T-cell (primary cell): ENCODE results near the gene MORC1. TPM values are rescaled to one million over a fixed set of nuclear protein-coding genes. Genes with fewer than 3 reads are reported as not detected.
"Not testable (repeated sequence)": the region's sequence is repeated elsewhere in the genome, so short reads cannot be mapped to it uniquely, and the experiment has no call there.

Source experiments
- ATAC-seq, 4 experiments: fragments of 200-7000 bp in 3 of 4; fragments of 150-1000 bp in 1 of 4; cut with Tn5 transposase; replicated peaks in 1 of 4; 1 replicate in 3 of 4; 2 replicates in 1 of 4; pipeline ENCODE4 v1.10.0; 2021; ENCODE audit warnings: moderate library complexity in 3 of 4, mild to moderate bottlenecking in 2 of 4, moderate number of reproducible peaks in 1 of 4
- CTCF ChIA-PET, 2 donors: fragments of 300-600 bp; sonication (Branson Sonifier 250); formaldehyde crosslinking; loops; one replicate each; lab custom pipeline; 2022; ENCODE audit warnings: antibody characterized with exemption in 2 of 2; lab: Charles Lee
- POLR2A ChIA-PET, 2 donors: fragments of 300-600 bp; sonication (Branson Sonifier 250); formaldehyde crosslinking; loops; one replicate each; lab custom pipeline; 2022; ENCODE audit warnings: antibody characterized with exemption in 2 of 2; lab: Charles Lee
- DNase-seq, 35 experiments: peaks; one replicate each; pipeline versions ENCODE4 v3.0.0 to v3.0.0-alpha.2; 2013 to 2023
- H3K27ac ChIP-seq: one replicate; pipeline ENCODE4 v1.5.1; 2013; ENCODE audit warnings: low read length
- H3K27me3 ChIP-seq, 2 experiments: replicated peaks in 1 of 2; 1 replicate in 1 of 2; 2 replicates in 1 of 2; pipeline versions ENCODE4 v1.6.1 to v1.7.0; 2013; ENCODE audit warnings: low read length in 1 of 2, mixed read lengths in 1 of 2; ENCODE audit not compliant: control insufficient read depth in 2 of 2, insufficient read depth in 2 of 2; ENCODE audit errors: extremely low read depth in 1 of 2
- H3K36me3 ChIP-seq, 2 donors: 1 replicate in 1 of 2; 2 replicates in 1 of 2; pipeline versions ENCODE4 v1.6.1 to v1.7.0; 2013; ENCODE audit warnings: low read length in 1 of 2; ENCODE audit not compliant: control insufficient read depth in 2 of 2, insufficient read depth in 1 of 2; ENCODE audit errors: extremely low read depth in 1 of 2
- H3K4me1 ChIP-seq, 2 experiments: 1 replicate in 1 of 2; 2 replicates in 1 of 2; pipeline versions ENCODE4 v1.6.1 to v1.7.0; 2013; ENCODE audit warnings: low read length in 2 of 2, mixed read lengths in 1 of 2; ENCODE audit not compliant: insufficient read depth in 2 of 2, control insufficient read depth in 1 of 2; ENCODE audit errors: extremely low read depth in 1 of 2
- H3K4me3 ChIP-seq, 2 donors: 1 replicate in 1 of 2; 2 replicates in 1 of 2; pipeline versions ENCODE4 v1.5.1 to v1.7.0; 2013; ENCODE audit warnings: mild to moderate bottlenecking in 2 of 2, low read length in 1 of 2, moderate library complexity in 1 of 2; ENCODE audit not compliant: control insufficient read depth in 1 of 2; ENCODE audit errors: extremely low read depth in 1 of 2
- H3K9me3 ChIP-seq: 2 replicates; pipeline ENCODE4 v1.7.0; 2013
- H3K27ac Mint-ChIP-seq, 2 donors: one replicate each; pipeline ENCODE4 v1.8.0; 2020 to 2021; ENCODE audit warnings: mild to moderate bottlenecking in 2 of 2, mixed read lengths in 2 of 2
- H3K27me3 Mint-ChIP-seq, 2 donors: one replicate each; pipeline ENCODE4 v1.8.0; 2021 to 2022; ENCODE audit warnings: mixed read lengths in 2 of 2
- H3K36me3 Mint-ChIP-seq: one replicate; pipeline ENCODE4 v1.8.0; 2021; ENCODE audit warnings: mixed read lengths
- H3K4me1 Mint-ChIP-seq, 3 donors: one replicate each; pipeline ENCODE4 v1.8.0; 2020 to 2022; ENCODE audit warnings: mixed read lengths in 3 of 3, mild to moderate bottlenecking in 1 of 3
- H3K4me3 Mint-ChIP-seq, 3 donors: one replicate each; pipeline ENCODE4 v1.8.0; 2020 to 2022; ENCODE audit warnings: mild to moderate bottlenecking in 3 of 3, mixed read lengths in 3 of 3, moderate library complexity in 3 of 3
- H3K9me3 Mint-ChIP-seq, 3 donors: one replicate each; pipeline ENCODE4 v1.8.0; 2020 to 2022; ENCODE audit warnings: mixed read lengths in 3 of 3
- WGBS: methylation state at CpG from one replicate; pipeline ENCODE4 v1.1.5; 2013; ENCODE audit warnings: missing lambda C conversion rate; ENCODE audit not compliant: insufficient coverage; 5-methylcytosine and 5-hydroxymethylcytosine counted together
- total RNA-seq, 35 experiments: library from RNA in 6 of 35; stranded (reverse) in 6 of 35; fragments of 120-200 nt in 1 of 35; gene quantifications; one replicate each; pipeline versions ENCODE4 v1.2.1 to v1.2.4 and lab custom pipeline; 2013 to 2026

The MORC1 gene
- total RNA-seq, 5 donors from 2014 or later (not counting 1 experiment from before 2014, with no cell fraction given): not detected

- no peaks in the 10 kb centered on the region for H3K27me3 Mint-ChIP-seq
- Histone ChIP-seq H3K9me3 (no peaks in the 10 kb centered on the region), H3K4me1 (no peaks in the 10 kb centered on the region), H3K4me3 (no peak overlapping the region), H3K36me3 (no peaks in the 10 kb centered on the region), H3K27me3 (no peaks in the 10 kb centered on the region), H3K27ac (no peak overlapping the region)
- ATAC-seq: no peak
- ChIA-PET POLR2A (interaction anchor here in 1 of 2 donors (0.5 kb wide), 1 partner anchor 1073 kb away, joined by 4 read pairs; no protein-coding TSS in a partner anchor), CTCF (no interaction called here)
- H3K9me3 Mint-ChIP-seq: no peaks in the 10 kb centered on the region
- H3K27ac Mint-ChIP-seq: no peak overlapping the region
- no peaks in the 10 kb centered on the region for H3K4me1 Mint-ChIP-seq
- H3K4me3 Mint-ChIP-seq: no peak overlapping the region
- 80% methylated on average over 1 of the region's 1 CpG for WGBS
- no peaks in the 10 kb centered on the region for H3K36me3 Mint-ChIP-seq
- no peak for DNase-seq
Observed at GRCh38 chr3:109095166-109095565, 22.8 kb downstream of the MORC1 start.

- no peaks in the 10 kb centered on the region for H3K27me3 ChIP-seq
- ATAC-seq: no peak
- DNase-seq: no peak
- POLR2A ChIA-PET: no interaction called here
- H3K9me3 ChIP-seq: no peaks in the 10 kb centered on the region
- H3K27me3 Mint-ChIP-seq: peaks cover 0 to 3% of the 10 kb centered on the region in 2 donors
- H3K9me3 Mint-ChIP-seq: no peaks in the 10 kb centered on the region
- no peak overlapping the region for H3K4me3 Mint-ChIP-seq
- no peak overlapping the region for H3K27ac ChIP-seq
- no peak overlapping the region for H3K4me3 ChIP-seq
- H3K27ac Mint-ChIP-seq: no peak overlapping the region
- CTCF ChIA-PET: interaction anchor here in 1 of 2 donors (1.5 kb wide), 1 partner anchor 70 kb away, joined by 3 read pairs; no protein-coding TSS in a partner anchor
- H3K4me1 Mint-ChIP-seq: no peaks in the 10 kb centered on the region
- H3K36me3 ChIP-seq: no peaks in the 10 kb centered on the region
- no peaks in the 10 kb centered on the region for H3K4me1 ChIP-seq
- no peaks in the 10 kb centered on the region for H3K36me3 Mint-ChIP-seq
Observed at GRCh38 chr3:109093561-109093960, 24.4 kb downstream of the MORC1 start.

- H3K4me3 Mint-ChIP-seq: no peak overlapping the region
- DNase-seq: no peak
- no peak for ATAC-seq
- ChIA-PET POLR2A (no interaction called here), CTCF (no interaction called here)
- peaks cover 8 to 9% of the 10 kb centered on the region in 2 donors for H3K27me3 Mint-ChIP-seq
- H3K27ac Mint-ChIP-seq: no peak overlapping the region
- Histone ChIP-seq H3K4me1 (no peaks in the 10 kb centered on the region), H3K4me3 (no peak overlapping the region), H3K9me3 (no peaks in the 10 kb centered on the region), H3K27ac (no peak overlapping the region), H3K27me3 (no peaks in the 10 kb centered on the region), H3K36me3 (no peaks in the 10 kb centered on the region)
- WGBS: no CpG with 5 or more reads among the region's 2 CpGs
- no peaks in the 10 kb centered on the region for H3K9me3 Mint-ChIP-seq
- H3K36me3 Mint-ChIP-seq: no peaks in the 10 kb centered on the region
- no peaks in the 10 kb centered on the region for H3K4me1 Mint-ChIP-seq
Observed at GRCh38 chr3:109091846-109092245, 26.1 kb downstream of the MORC1 start.

DNA sequence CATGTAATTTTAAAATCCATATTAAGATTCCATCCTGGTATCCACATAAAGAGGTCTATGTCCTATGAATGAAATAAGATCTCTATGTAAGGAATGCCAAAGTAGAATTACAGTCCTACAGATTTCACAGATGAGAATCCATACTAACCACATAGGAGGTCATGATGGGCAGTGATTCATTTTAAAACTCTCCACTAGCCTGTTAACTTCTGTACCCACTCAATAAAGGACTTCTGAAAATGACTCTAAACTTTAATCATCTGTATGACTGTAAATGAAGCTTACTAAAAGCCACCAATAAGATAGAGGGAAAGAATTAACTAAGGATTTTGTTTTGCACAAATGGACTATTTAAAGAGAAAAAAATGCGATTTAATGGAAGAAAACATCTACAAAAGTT is 28.7 kb downstream of the MORC1 start:
- peaks cover 18 to 20% of the 10 kb centered on the region in 2 donors for H3K27me3 Mint-ChIP-seq
- no peak overlapping the region for H3K27ac ChIP-seq
- ATAC-seq (no peak), DNase-seq (no peak)
- H3K27me3 ChIP-seq: no peaks in the 10 kb centered on the region
- H3K9me3 Mint-ChIP-seq: no peaks in the 10 kb centered on the region
- no peak overlapping the region for H3K4me3 Mint-ChIP-seq
- ChIA-PET CTCF (no interaction called here), POLR2A (no interaction called here)
- no peaks in the 10 kb centered on the region for H3K4me1 Mint-ChIP-seq
- no peaks in the 10 kb centered on the region for H3K4me1 ChIP-seq
- no CpG with 5 or more reads among the region's 1 CpG for WGBS
- H3K27ac Mint-ChIP-seq: no peak overlapping the region
- H3K36me3 ChIP-seq: no peaks in the 10 kb centered on the region
- H3K9me3 ChIP-seq: no peaks in the 10 kb centered on the region
- no peak overlapping the region for H3K4me3 ChIP-seq
- no peaks in the 10 kb centered on the region for H3K36me3 Mint-ChIP-seq

DNA sequence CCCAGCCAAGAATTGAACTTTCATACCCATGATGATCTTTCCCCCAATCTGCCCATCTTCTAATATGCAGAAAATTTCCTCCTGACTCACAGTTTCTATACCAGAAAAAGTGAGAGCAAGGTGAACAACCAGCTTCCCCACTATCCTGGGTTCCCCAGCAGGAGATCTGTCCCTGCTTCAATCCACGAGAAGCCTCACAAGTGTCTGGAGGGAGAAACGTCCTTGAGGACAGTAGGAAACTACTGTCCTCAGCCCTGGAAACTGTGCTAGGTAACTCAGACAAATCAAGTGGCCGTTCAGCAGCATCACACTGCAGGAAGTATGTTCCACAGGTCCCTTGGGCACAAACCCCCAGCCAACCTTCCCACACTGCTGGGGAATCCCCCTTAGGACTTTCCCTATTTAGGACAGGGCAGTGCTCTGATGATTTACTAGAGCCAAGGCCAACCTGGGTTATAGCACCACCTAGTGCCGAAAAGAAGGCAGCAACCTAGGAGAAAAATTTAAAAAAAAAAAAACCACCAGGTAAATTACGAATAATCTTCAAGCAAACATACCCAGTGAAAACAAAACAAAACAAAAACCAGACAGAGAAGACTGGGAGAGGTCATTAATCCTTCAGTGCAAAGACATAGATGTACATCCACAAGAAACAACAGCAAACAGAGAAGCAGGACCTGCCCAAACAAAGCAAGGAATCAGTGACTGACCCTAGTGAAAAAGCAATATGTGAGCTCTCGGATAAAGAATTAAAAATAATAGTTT is 36.0 kb downstream of the MORC1 start:
- Mint-ChIP-seq H3K36me3 (no peaks in the 10 kb centered on the region), H3K27ac (no peak overlapping the region)
- WGBS: 39% methylated on average over 2 of the region's 6 CpGs

DNA sequence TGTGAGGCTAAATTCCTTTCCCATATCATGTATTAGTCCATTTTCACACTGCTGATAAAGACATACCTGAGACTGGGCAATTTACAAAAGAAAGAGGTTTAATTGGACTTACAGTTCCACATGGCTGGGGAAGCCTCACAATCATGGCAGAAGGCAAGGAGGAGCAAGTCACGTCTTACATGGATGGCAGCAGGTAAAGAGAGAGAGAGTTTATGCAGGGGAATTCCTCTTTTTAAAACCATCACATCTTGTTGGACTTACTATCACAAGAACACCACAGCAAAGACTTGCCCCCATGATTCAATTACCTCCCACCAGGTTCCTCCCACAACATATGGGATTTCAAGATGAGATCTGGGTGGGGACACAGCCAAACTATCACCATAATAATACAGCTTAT is 37.8 kb downstream of the MORC1 start:
- DNase-seq, H3K27me3 ChIP-seq, H3K9me3 Mint-ChIP-seq, H3K4me3 Mint-ChIP-seq, H3K27ac ChIP-seq, H3K9me3 ChIP-seq, H3K36me3 Mint-ChIP-seq, POLR2A ChIA-PET, ATAC-seq, H3K27ac Mint-ChIP-seq, H3K4me1 ChIP-seq, H3K4me1 Mint-ChIP-seq, H3K36me3 ChIP-seq, H3K4me3 ChIP-seq: not testable (repeated sequence)
- no CpG with 5 or more reads among the region's 1 CpG for WGBS
- H3K27me3 Mint-ChIP-seq: peaks cover 23 to 33% of the 10 kb centered on the region in 2 donors
- CTCF ChIA-PET: interaction anchor here (0.6 to 1.8 kb wide), 4 partner anchors 9 to 322 kb away, joined by 3 to 7 read pairs (median 4); no protein-coding TSS in a partner anchor

More for the DNA sequence above, 36.0 kb downstream of the MORC1 start:
- H3K27ac ChIP-seq: no peak overlapping the region
- H3K4me3 ChIP-seq: no peak overlapping the region
- H3K9me3 ChIP-seq: no peaks in the 10 kb centered on the region
- ChIA-PET POLR2A (no interaction called here), CTCF (interaction anchor here (0.7 to 1.8 kb wide), 6 partner anchors 11 to 1199 kb away, joined by 3 to 8 read pairs (median 4); no protein-coding TSS in a partner anchor)
- ATAC-seq (no peak), DNase-seq (peak in 5 of 35 experiments; percentile 0 to 51 (median 2))
- Mint-ChIP-seq H3K27me3 (peaks cover 15 to 28% of the 10 kb centered on the region in 2 donors), H3K4me1 (no peaks in the 10 kb centered on the region), H3K9me3 (peaks cover 0 to 6% (median 2%) of the 10 kb centered on the region in 3 donors), H3K4me3 (no peak overlapping the region)
- H3K27me3 ChIP-seq: peaks cover 0 to 7% of the 10 kb centered on the region in 2 experiments
- no peaks in the 10 kb centered on the region for H3K4me1 ChIP-seq
- no peaks in the 10 kb centered on the region for H3K36me3 ChIP-seq
